ENCODE measurements around the gene HEY2. TPM values are rescaled to one million over a fixed set of nuclear protein-coding genes. Genes with fewer than 3 reads are reported as not detected.

Gene HEY2
- total and polyA plus RNA-seq, 2 donors (not counting 3 experiments of a cell fraction or from before 2014, with no cell fraction given), result 0.07 TPM; not detected in 1

DNA sequence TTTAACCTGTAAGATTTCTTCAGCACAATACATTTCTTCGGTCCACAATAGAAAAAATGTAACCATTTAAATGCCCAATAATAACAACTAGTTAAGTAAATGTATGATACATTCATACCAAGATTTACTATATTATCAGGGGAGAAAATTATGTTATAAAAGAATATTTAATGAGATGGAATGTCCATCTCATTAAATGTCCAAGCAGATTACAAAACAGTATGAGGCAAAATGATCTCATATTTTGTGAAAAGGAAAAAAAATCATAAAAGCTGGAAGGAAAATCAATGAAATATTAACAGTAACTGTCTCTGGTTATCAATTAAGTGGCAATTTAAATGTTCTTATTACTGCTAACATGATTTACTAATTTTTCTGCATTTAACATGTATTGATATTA, 10.1 kb upstream of the HEY2 start:
- peaks cover 6 to 14% of the 10 kb centered on the region in 2 experiments for H3K27me3 ChIP-seq (ENCODE audit: control insufficient read depth in 2 of 2, insufficient read depth in 2 of 2, low read length in 2 of 2)
- H3K9me3 ChIP-seq (replicated peaks; ENCODE audit: control insufficient read depth, insufficient read depth, low read length), result no peaks in the 10 kb centered on the region
- H3K79me2 ChIP-seq (ENCODE audit: control insufficient read depth, insufficient read depth, low read length), result no peaks in the 10 kb centered on the region
- intact Hi-C loops (cut with micrococcal nuclease), result no loop called here
- CTCF ChIA-PET, result interaction anchor here (1.4 kb wide), 1 partner anchor 12 kb away, joined by 3 read pairs; no protein-coding TSS in a partner anchor
- H3K4me2 ChIP-seq (ENCODE audit: insufficient read depth, low read length), result no peak overlapping the region
- no peak overlapping the region for H3K4me3 ChIP-seq (replicated peaks in 1 of 3; ENCODE audit: insufficient read depth in 1 of 3, low read depth in 1 of 3, low read length in 3 of 3)
- H3K27ac ChIP-seq (ENCODE audit: insufficient read depth, low read depth, low read length), result no peak overlapping the region
- FAIRE-seq (no peak), DNase-seq (ENCODE audit: low read depth, low spot score) (no peak)
- TF ChIP-seq, protein P1, sequence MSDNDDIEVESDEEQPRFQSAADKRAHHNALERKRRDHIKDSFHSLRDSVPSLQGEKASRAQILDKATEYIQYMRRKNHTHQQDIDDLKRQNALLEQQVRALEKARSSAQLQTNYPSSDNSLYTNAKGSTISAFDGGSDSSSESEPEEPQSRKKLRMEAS (IDR thresholded peaks at IDR 0.05; ENCODE audit: insufficient read depth, insufficient read length), result no peak
- TF ChIP-seq EZH2 (IDR thresholded peaks at IDR 0.05; ENCODE audit: borderline replicate concordance, low read depth, low read length, severe bottlenecking) (no peak), JUN (IDR thresholded peaks at IDR 0.05; ENCODE audit: borderline replicate concordance, insufficient read depth, insufficient read length, low read depth) (no peak), POLR2A (IDR thresholded peaks at IDR 0.05; ENCODE audit: low read depth, low read length) (no peak), GATA2 (IDR thresholded peaks at IDR 0.05; ENCODE audit: insufficient read depth, insufficient read length, low read depth, low read length) (no peak)
- H3K9me1 ChIP-seq (replicated peaks; ENCODE audit: control insufficient read depth, extremely low read depth, insufficient read depth, low read length), result no peaks in the 10 kb centered on the region
- H4K20me1 ChIP-seq (replicated peaks; ENCODE audit: control insufficient read depth, extremely low read depth, insufficient read depth, low read length), result no peaks in the 10 kb centered on the region
- POLR2A ChIA-PET, result no interaction called here
- no peaks in the 10 kb centered on the region for H3K36me3 ChIP-seq (ENCODE audit: control insufficient read depth in 2 of 2, extremely low read depth in 1 of 2, insufficient read depth in 2 of 2, low read length in 2 of 2)
- BruUV-seq (replicated peaks), result no TSS peak
- no peak overlapping the region for H2AFZ ChIP-seq (ENCODE audit: low read depth, low read length)
- dilution Hi-C loops (cut with MboI; ENCODE audit: extremely low pct_ligation_motif_present, low sequenced_read_pairs), result no loop called here
- peaks cover 9% of the 10 kb centered on the region for H3K4me1 ChIP-seq (ENCODE audit: control insufficient read depth, extremely low read depth, insufficient read depth, low read length)
- H3K9ac ChIP-seq (replicated peaks; ENCODE audit: extremely low read depth, insufficient read depth, low read length), result no peak overlapping the region

DNA sequence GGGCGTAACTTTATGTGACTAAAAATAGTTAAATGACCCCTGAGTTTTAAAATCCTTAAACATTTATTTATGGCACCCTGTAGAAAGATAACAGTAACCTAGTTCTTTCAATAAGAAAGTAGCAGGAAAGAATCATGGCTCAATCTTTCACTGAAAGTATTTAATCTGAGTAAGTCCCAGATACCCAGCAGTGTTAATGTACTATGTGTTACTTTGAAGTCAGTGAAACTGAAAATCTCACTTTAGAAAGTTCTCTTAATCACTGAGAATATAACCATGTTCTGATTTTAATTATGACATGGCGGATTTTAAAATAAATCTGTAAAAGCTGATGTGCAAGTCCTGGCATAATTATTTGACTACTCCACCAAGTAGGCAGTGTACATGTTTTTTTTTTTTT, 8.1 kb upstream of the HEY2 start:
- no peak overlapping the region for H3K4me2 ChIP-seq (ENCODE audit: insufficient read depth, low read length)
- dilution Hi-C loops (cut with MboI; ENCODE audit: extremely low pct_ligation_motif_present, low sequenced_read_pairs), result no loop called here
- ChIA-PET CTCF (interaction anchor here (1.4 kb wide), 2 partner anchors 12 to 14 kb away, joined by 3 to 6 read pairs; no protein-coding TSS in a partner anchor), POLR2A (interaction anchor here (0.7 kb wide), 1 partner anchor 157 kb away, joined by 3 read pairs; no protein-coding TSS in a partner anchor)
- no peak overlapping the region for H2AFZ ChIP-seq (ENCODE audit: low read depth, low read length)
- intact Hi-C loops (cut with micrococcal nuclease), result no loop called here
- no TSS peak for BruUV-seq (replicated peaks)
- H4K20me1 ChIP-seq (replicated peaks; ENCODE audit: control insufficient read depth, extremely low read depth, insufficient read depth, low read length), result no peaks in the 10 kb centered on the region
- H3K36me3 ChIP-seq (ENCODE audit: control insufficient read depth in 2 of 2, extremely low read depth in 1 of 2, insufficient read depth in 2 of 2, low read length in 2 of 2), result no peaks in the 10 kb centered on the region
- no peak overlapping the region for H3K9ac ChIP-seq (replicated peaks; ENCODE audit: extremely low read depth, insufficient read depth, low read length)
- DNase-seq (ENCODE audit: low read depth, low spot score), result no peak
- FAIRE-seq, result no peak
- H3K9me1 ChIP-seq (replicated peaks; ENCODE audit: control insufficient read depth, extremely low read depth, insufficient read depth, low read length), result no peaks in the 10 kb centered on the region
- no peak overlapping the region for H3K4me3 ChIP-seq (replicated peaks in 1 of 3; ENCODE audit: insufficient read depth in 1 of 3, low read depth in 1 of 3, low read length in 3 of 3)
- peaks cover 9% of the 10 kb centered on the region for H3K4me1 ChIP-seq (ENCODE audit: control insufficient read depth, extremely low read depth, insufficient read depth, low read length)
- TF ChIP-seq FOS (IDR thresholded peaks at IDR 0.05; ENCODE audit: borderline replicate concordance, insufficient read depth, low read length), result no peak
- no peaks in the 10 kb centered on the region for H3K79me2 ChIP-seq (ENCODE audit: control insufficient read depth, insufficient read depth, low read length)
- peaks cover 21% of the 10 kb centered on the region in 2 experiments for H3K27me3 ChIP-seq (ENCODE audit: control insufficient read depth in 2 of 2, insufficient read depth in 2 of 2, low read length in 2 of 2)
- no peak overlapping the region for H3K27ac ChIP-seq (ENCODE audit: insufficient read depth, low read depth, low read length)
- H3K9me3 ChIP-seq (replicated peaks; ENCODE audit: control insufficient read depth, insufficient read depth, low read length), result no peaks in the 10 kb centered on the region

Data from endothelial cell of umbilical vein (primary cell).